OCI-LY3 (cell line): Measurements from ENCODE around the gene TMEM140.

ENCODE experiments used
- H2AFZ ChIP-seq: fragments of 200-600, 300-600 bp; shearing (Covaris generic); 2 replicates; pipeline ENCODE4 v1.6.0; 2014; ENCODE audit warnings: antibody characterized with exemption, low read depth, low read length
- H3K27ac ChIP-seq: fragments of 200-600, 300-600 bp; sonication (generic); 2 replicates; pipeline ENCODE4 v1.5.1; 2014; ENCODE audit warnings: mild to moderate bottlenecking, low read length, moderate library complexity, mixed read lengths
- H3K27me3 ChIP-seq: fragments of 200-600, 300-600 bp; sonication (generic); 2 replicates; pipeline ENCODE4 v1.6.1; 2014; ENCODE audit warnings: low read depth, low read length, mixed read lengths
- H3K36me3 ChIP-seq: fragments of 200-600, 300-600 bp; sonication (generic); replicated peaks from 2 replicates; pipeline ENCODE3; 2014; ENCODE audit warnings: low read depth, low read length, mixed read lengths
- H3K4me1 ChIP-seq: fragments of 300-600, 200-600 bp; sonication (generic); 2 replicates; pipeline ENCODE4 v1.6.1; 2014; ENCODE audit warnings: low read length, mixed read lengths
- H3K4me2 ChIP-seq: fragments of 200-600, 300-600 bp; sonication (generic); 2 replicates; pipeline ENCODE4 v1.6.1; 2014; ENCODE audit warnings: low read length, mixed read lengths
- H3K4me3 ChIP-seq: fragments of 300-600, 200-600 bp; sonication (generic); 2 replicates; pipeline ENCODE4 v1.5.1; 2014; ENCODE audit warnings: antibody characterized with exemption, mild to moderate bottlenecking, low read length, moderate library complexity
- H3K79me2 ChIP-seq: fragments of 300-600, 200-600 bp; shearing (Covaris generic); 2 replicates; pipeline ENCODE4 v1.6.1; 2014; ENCODE audit warnings: mild to moderate bottlenecking, low read length, mixed read lengths
- H3K9ac ChIP-seq: fragments of 300-600, 200-600 bp; shearing (Covaris generic); 2 replicates; pipeline ENCODE4 v1.6.0; 2014; ENCODE audit warnings: mild to moderate bottlenecking, low read length, moderate library complexity
- H3K9me3 ChIP-seq: fragments of 200-600, 300-600 bp; shearing (Covaris generic); 2 replicates; pipeline ENCODE4 v1.6.1; 2014; ENCODE audit warnings: low read length, mixed read lengths; ENCODE audit not compliant: insufficient read depth
- H4K20me1 ChIP-seq: fragments of 200-600, 300-600 bp; sonication (generic); 2 replicates; pipeline ENCODE4 v1.6.1; 2016; ENCODE audit warnings: low read length, mixed read lengths; ENCODE audit not compliant: insufficient read depth
- EZH2phosphoT487 ChIP-seq: fragments of 200-600 bp; shearing (Covaris generic); IDR thresholded peaks from 2 replicates; pipeline ENCODE4 v1.6.1; 2018; ENCODE audit warnings: antibody characterized with exemption, mixed run types, low read depth
- TF ChIP-seq, protein P1 (sequence below): fragments of 200-600, 300-600 bp; sonication (generic); IDR thresholded peaks from 2 replicates; pipeline ENCODE4 v1.5.1; 2014; ENCODE audit warnings: antibody characterized with exemption, low read length, low read depth

Gene TMEM140

GRCh38 chr7:135164357-135165061 is 16.6 kb downstream of the TMEM140 start:
- Histone ChIP-seq H3K9me3 (no peaks in the 10 kb centered on the region), H3K4me3 (no peak overlapping the region), H2AFZ (no peak overlapping the region), H3K36me3 (peaks cover 70% of the 10 kb centered on the region), H3K4me1 (peaks cover 21% of the 10 kb centered on the region), H4K20me1 (peaks cover 16% of the 10 kb centered on the region), H3K9ac (no peak overlapping the region), H3K79me2 (peaks cover 13% of the 10 kb centered on the region), H3K27me3 (no peaks in the 10 kb centered on the region), H3K27ac (no peak overlapping the region), H3K4me2 (no peak overlapping the region)
- no peak for TF ChIP-seq EZH2phosphoT487
- TF ChIP-seq, protein P1, sequence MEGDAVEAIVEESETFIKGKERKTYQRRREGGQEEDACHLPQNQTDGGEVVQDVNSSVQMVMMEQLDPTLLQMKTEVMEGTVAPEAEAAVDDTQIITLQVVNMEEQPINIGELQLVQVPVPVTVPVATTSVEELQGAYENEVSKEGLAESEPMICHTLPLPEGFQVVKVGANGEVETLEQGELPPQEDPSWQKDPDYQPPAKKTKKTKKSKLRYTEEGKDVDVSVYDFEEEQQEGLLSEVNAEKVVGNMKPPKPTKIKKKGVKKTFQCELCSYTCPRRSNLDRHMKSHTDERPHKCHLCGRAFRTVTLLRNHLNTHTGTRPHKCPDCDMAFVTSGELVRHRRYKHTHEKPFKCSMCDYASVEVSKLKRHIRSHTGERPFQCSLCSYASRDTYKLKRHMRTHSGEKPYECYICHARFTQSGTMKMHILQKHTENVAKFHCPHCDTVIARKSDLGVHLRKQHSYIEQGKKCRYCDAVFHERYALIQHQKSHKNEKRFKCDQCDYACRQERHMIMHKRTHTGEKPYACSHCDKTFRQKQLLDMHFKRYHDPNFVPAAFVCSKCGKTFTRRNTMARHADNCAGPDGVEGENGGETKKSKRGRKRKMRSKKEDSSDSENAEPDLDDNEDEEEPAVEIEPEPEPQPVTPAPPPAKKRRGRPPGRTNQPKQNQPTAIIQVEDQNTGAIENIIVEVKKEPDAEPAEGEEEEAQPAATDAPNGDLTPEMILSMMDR: no peak

DNA sequence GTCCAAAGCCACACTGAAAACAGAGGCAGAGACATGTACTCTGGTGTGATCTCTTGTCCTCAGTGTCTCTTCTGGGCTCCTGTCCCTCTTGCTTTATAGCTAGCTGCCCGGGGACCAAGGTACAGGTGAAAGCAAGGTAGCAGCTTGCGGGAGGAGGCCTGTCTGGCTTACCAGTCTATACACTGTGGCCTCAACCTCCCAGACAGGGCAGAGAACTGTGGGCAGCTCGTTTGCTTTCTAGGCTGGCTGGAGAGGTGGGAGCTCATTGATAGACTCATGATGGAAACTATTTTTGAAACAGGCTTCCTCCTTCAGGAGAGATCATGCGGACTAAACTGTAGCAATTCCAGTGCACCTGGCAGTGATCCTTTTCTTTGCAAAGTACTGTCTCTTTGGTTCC is 18.0 kb downstream of the TMEM140 start:
- H4K20me1 ChIP-seq: peaks cover 16% of the 10 kb centered on the region
- no peak for TF ChIP-seq EZH2phosphoT487
- TF ChIP-seq, protein P1: no peak
- no peak overlapping the region for H2AFZ ChIP-seq
- peaks cover 19% of the 10 kb centered on the region for H3K4me1 ChIP-seq
- peaks cover 67% of the 10 kb centered on the region for H3K36me3 ChIP-seq
- H3K79me2 ChIP-seq: peaks cover 19% of the 10 kb centered on the region
- H3K9ac ChIP-seq: no peak overlapping the region
- H3K9me3 ChIP-seq: no peaks in the 10 kb centered on the region
- H3K4me2 ChIP-seq: no peak overlapping the region
- H3K27ac ChIP-seq: no peak overlapping the region
- no peak overlapping the region for H3K4me3 ChIP-seq
- no peaks in the 10 kb centered on the region for H3K27me3 ChIP-seq

- TF ChIP-seq EZH2phosphoT487: no peak
- TF ChIP-seq, protein P1: no peak
- Histone ChIP-seq H4K20me1 (peaks cover 16% of the 10 kb centered on the region), H3K27ac (no peak overlapping the region), H3K9me3 (no peaks in the 10 kb centered on the region), H3K9ac (no peak overlapping the region), H3K79me2 (peaks cover 19% of the 10 kb centered on the region), H3K4me1 (peaks cover 18% of the 10 kb centered on the region), H3K36me3 (peaks cover 66% of the 10 kb centered on the region), H3K27me3 (no peaks in the 10 kb centered on the region), H2AFZ (no peak overlapping the region), H3K4me2 (no peak overlapping the region), H3K4me3 (no peak overlapping the region)
These were observed 18.6 kb downstream of the TMEM140 start for GRCh38 chr7:135166338-135166990.

- Histone ChIP-seq H3K36me3 (peaks cover 57% of the 10 kb centered on the region), H3K4me2 (no peak overlapping the region)
These were observed 19.6 kb downstream of the TMEM140 start for GRCh38 chr7:135167365-135167917.

More at GRCh38 chr7:135167365-135167917, 19.6 kb downstream of the TMEM140 start:
- Histone ChIP-seq H4K20me1 (peaks cover 16% of the 10 kb centered on the region), H2AFZ (no peak overlapping the region), H3K27me3 (no peaks in the 10 kb centered on the region), H3K4me1 (peaks cover 26% of the 10 kb centered on the region), H3K79me2 (peaks cover 19% of the 10 kb centered on the region), H3K9ac (no peak overlapping the region), H3K27ac (no peak overlapping the region), H3K9me3 (no peaks in the 10 kb centered on the region), H3K4me3 (no peak overlapping the region)
- TF ChIP-seq, protein P1: no peak
- no peak for TF ChIP-seq EZH2phosphoT487
